ENCODE measurements around the gene GABRB2.

Gene GABRB2

GRCh38 chr5:161311965-161312364 lies 234.6 kb downstream of the GABRB2 start:
- no peak for TF ChIP-seq GLIS3 (CRISPR knock-in tag; IDR thresholded peaks at IDR 0.05)
- no peak for TF ChIP-seq SNAI2 (CRISPR knock-in tag; IDR thresholded peaks at IDR 0.05)
- no peak for TF ChIP-seq OSR1 (CRISPR knock-in tag; IDR thresholded peaks at IDR 0.05)
- no peak for ATAC-seq

- ATAC-seq = no peak
- no peak for TF ChIP-seq ZC3H10 (CRISPR knock-in tag; IDR thresholded peaks at IDR 0.05)
- no peak for TF ChIP-seq POU6F1 (CRISPR knock-in tag; IDR thresholded peaks at IDR 0.05; ENCODE audit: borderline replicate concordance, low read depth)
- no peak for TF ChIP-seq SNAI2 (CRISPR knock-in tag; IDR thresholded peaks at IDR 0.05)
- TF ChIP-seq OSR1 (CRISPR knock-in tag; IDR thresholded peaks at IDR 0.05) = no peak
- no peak for TF ChIP-seq ZNF70 (CRISPR knock-in tag; IDR thresholded peaks at IDR 0.05)
- TF ChIP-seq RARB (CRISPR knock-in tag; IDR thresholded peaks at IDR 0.05) = no peak
- no peak for TF ChIP-seq TSHZ2 (CRISPR knock-in tag; IDR thresholded peaks at IDR 0.05)
- TF ChIP-seq ESRRG (CRISPR knock-in tag; IDR thresholded peaks at IDR 0.05) = no peak
- no peak for TF ChIP-seq ZNF8 (CRISPR knock-in tag; IDR thresholded peaks at IDR 0.05)
- TF ChIP-seq ARNTL (CRISPR knock-in tag; IDR thresholded peaks at IDR 0.05; ENCODE audit: borderline replicate concordance, low read depth) = no peak
- no peak for TF ChIP-seq ISL1 (CRISPR knock-in tag; IDR thresholded peaks at IDR 0.05)
- no peak for TF ChIP-seq PPARA (CRISPR knock-in tag; IDR thresholded peaks at IDR 0.05; ENCODE audit: borderline replicate concordance)
- no peak for TF ChIP-seq ZFP30 (CRISPR knock-in tag; IDR thresholded peaks at IDR 0.05)
- no peak for TF ChIP-seq PATZ1 (CRISPR knock-in tag; IDR thresholded peaks at IDR 0.05; ENCODE audit: borderline replicate concordance)
- TF ChIP-seq ZFP3 (CRISPR knock-in tag; IDR thresholded peaks at IDR 0.05) = no peak
- TF ChIP-seq GLIS3 (CRISPR knock-in tag; IDR thresholded peaks at IDR 0.05) = no peak
- no peak for TF ChIP-seq ZNF565 (CRISPR knock-in tag; conservative IDR thresholded peaks at IDR 0.05; ENCODE audit: low read depth)
These were observed 235.3 kb downstream of the GABRB2 start for GRCh38 chr5:161311146-161311708.

GRCh38 chr5:161306351-161306995 lies 240.1 kb downstream of the GABRB2 start:
- no peak for TF ChIP-seq TOX (CRISPR knock-in tag; IDR thresholded peaks at IDR 0.05; ENCODE audit: borderline replicate concordance)
- TF ChIP-seq OSR1 (CRISPR knock-in tag; IDR thresholded peaks at IDR 0.05) = no peak
- TF ChIP-seq ZNF8 (CRISPR knock-in tag; IDR thresholded peaks at IDR 0.05) = no peak
- TF ChIP-seq ZFP3 (CRISPR knock-in tag; IDR thresholded peaks at IDR 0.05) = no peak
- TF ChIP-seq ZFP30 (CRISPR knock-in tag; IDR thresholded peaks at IDR 0.05) = no peak
- no peak for TF ChIP-seq CREB5 (CRISPR knock-in tag; IDR thresholded peaks at IDR 0.05; ENCODE audit: low read depth)
- TF ChIP-seq PATZ1 (CRISPR knock-in tag; IDR thresholded peaks at IDR 0.05; ENCODE audit: borderline replicate concordance) = no peak
- TF ChIP-seq CSRNP3 (CRISPR knock-in tag; IDR thresholded peaks at IDR 0.05) = no peak
- TF ChIP-seq GLIS3 (CRISPR knock-in tag; IDR thresholded peaks at IDR 0.05) = no peak
- no peak for TF ChIP-seq ARNTL (CRISPR knock-in tag; IDR thresholded peaks at IDR 0.05; ENCODE audit: borderline replicate concordance, low read depth)
- no peak for TF ChIP-seq ISL1 (CRISPR knock-in tag; IDR thresholded peaks at IDR 0.05)
- no peak for TF ChIP-seq POU6F1 (CRISPR knock-in tag; IDR thresholded peaks at IDR 0.05; ENCODE audit: borderline replicate concordance, low read depth)
- TF ChIP-seq ZNF565 (CRISPR knock-in tag; conservative IDR thresholded peaks at IDR 0.05; ENCODE audit: low read depth) = no peak
- TF ChIP-seq ZC3H10 (CRISPR knock-in tag; IDR thresholded peaks at IDR 0.05) = no peak
- no peak for TF ChIP-seq BACH2 (CRISPR knock-in tag; IDR thresholded peaks at IDR 0.05; ENCODE audit: borderline replicate concordance)
- TF ChIP-seq PPARA (CRISPR knock-in tag; IDR thresholded peaks at IDR 0.05; ENCODE audit: borderline replicate concordance) = no peak
- TF ChIP-seq SNAI2 (CRISPR knock-in tag; IDR thresholded peaks at IDR 0.05) = no peak
- TF ChIP-seq TCF4 (CRISPR knock-in tag; IDR thresholded peaks at IDR 0.05; ENCODE audit: borderline replicate concordance) = no peak
- ATAC-seq = no peak
